ENCODE results near the gene GRK3.
"Not testable (repeated sequence)": the region's sequence is repeated elsewhere in the genome, so short reads cannot be mapped to it uniquely, and the experiment has no call there.

GRK3 gene

DNA sequence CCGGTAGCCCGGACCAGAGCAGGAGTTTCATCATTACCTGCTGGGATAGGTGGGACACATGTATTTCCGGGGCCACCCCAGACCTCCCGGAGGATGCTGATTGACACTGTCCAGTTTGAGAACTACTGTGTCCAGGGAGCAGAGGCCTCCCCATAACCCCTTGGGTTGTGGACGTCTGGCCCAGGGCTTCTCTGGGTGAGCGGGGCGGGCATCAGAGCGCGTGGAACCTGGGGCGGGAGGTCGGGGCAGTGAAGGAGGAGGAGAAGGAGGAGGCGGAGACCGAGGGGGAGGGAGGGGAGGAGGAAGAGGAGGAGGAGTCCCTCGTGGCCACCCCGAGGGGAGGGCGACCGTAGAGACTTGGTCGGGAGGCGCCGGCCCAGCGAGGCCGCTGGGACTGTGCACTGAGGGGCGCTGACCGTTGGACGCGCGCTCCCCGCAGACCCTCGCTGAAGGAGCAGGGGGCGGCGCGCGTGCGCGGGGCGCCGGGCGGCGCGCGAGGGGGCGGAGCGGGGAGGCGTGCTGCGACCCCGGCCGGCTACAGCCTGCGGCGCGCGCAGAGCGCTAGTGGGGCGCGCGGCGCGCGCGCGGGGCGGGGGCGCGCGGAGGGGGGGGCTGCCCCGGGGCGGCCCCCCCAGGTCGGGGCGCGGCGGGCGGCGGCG is at the start of gene GRK3:
GRK3 (plus strand) TSS at position 356 of the 659 bp plus-strand sequence. CDS start 366 bp downstream, outside the sequence.
- no peak for DNase-seq

GRCh38 chr22:25518000-25518663 is 46.3 kb upstream of the GRK3 start:
- no peak for DNase-seq

DNA sequence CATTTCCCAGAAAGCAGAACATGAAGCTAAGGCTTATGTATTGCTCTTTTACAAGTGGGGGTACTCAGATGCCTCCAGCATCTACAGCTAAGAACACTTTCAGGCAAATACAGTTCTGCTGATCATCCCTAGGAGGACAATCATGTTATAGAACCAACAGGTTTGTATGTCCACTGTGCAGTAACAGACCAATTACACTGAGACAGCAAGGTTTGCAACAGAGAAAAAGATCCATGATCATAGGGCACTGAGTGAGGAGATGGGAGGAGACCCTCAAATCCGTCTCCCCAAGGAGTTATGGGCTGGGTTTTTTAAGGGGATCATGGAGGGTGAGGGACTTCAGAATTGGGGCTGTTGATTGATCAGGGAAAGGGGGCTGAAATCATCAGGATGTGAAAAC is 39.1 kb upstream of the GRK3 start:
- no peak for DNase-seq

DNA sequence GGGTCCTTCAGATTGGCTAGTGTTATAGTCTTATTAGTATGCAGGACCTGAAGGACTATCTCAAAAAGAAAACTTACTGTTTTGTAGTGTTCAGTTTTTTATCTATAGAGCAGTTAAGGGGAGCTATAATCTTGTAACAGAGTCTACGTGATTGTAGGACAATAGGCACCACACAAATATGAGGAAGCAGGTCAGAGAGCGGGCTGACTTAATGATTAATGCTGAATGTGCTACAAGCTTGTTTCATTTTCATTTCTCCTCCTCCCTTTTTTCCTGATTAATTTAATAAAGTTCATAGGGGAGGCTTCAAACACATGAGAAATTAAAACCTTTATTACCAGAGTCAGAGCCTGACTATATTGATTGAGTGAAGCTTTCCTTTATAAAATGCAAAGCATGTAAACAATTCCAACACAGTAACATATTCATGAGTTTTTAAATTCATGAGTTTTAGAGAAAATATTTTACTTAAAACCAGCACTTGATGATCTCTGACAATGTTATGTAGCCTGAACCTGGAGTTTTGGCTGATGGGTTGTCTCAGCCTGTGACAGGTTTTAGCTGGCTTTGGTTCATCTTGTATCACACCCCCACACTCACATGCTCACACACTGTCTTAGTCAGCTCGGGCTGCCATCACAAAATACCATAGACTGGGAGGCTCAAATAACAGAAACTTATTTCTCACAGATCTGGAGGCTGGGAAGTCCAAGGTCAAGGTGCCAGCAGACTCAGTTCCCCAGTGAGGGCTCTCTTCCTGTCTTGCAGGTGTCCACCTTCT is 38.5 kb upstream of the GRK3 start:
- not testable (repeated sequence) for DNase-seq

- not testable (repeated sequence) for DNase-seq
Measured at GRCh38 chr22:25527016-25527415, 37.5 kb upstream of the GRK3 start.

GRCh38 chr22:25528068-25528467 is 36.4 kb upstream of the GRK3 start:
- not testable (repeated sequence) for DNase-seq

DNA sequence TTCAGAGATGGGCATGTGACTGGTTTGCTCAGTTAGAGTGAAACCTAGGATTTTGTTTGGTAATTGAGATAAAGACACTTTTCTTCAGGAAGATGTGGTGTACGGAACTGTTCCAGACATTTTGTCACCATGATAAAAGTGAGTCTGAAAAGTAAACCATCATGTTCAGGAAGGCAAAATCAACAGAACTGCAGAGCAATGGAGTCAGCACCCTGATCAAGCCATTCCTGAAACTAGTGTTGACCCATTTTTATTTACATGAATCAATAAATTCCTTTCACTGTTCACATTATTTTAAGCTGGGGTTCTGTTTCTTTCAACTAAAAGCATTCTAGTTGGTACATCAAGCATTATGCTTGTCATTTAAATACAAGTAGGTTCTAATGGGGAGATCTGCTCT is 35.4 kb upstream of the GRK3 start:
- not testable (repeated sequence) for DNase-seq

GRCh38 chr22:25529541-25530137 is 34.8 kb upstream of the GRK3 start:
- not testable (repeated sequence) for DNase-seq

DNA sequence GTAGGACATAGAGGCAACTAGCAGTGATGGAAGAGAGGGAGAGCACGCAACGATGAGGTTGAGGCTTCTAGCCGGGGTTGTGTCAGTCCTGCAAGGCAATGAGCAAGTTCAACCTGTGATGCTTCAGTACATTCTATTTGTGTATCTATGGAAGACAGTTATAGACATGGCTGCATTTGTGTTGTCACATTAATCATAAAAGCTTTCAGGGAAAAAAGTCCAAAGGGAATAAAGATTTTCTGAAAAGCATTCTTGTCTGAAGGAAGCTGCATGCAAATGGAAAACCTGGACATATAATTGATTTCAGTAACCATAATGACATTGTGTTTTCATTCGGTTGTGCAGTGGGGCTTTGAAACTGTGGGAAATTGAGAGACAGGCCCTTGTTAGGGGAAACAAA is 32.8 kb upstream of the GRK3 start:
- DNase-seq, result not testable (repeated sequence)

DNA sequence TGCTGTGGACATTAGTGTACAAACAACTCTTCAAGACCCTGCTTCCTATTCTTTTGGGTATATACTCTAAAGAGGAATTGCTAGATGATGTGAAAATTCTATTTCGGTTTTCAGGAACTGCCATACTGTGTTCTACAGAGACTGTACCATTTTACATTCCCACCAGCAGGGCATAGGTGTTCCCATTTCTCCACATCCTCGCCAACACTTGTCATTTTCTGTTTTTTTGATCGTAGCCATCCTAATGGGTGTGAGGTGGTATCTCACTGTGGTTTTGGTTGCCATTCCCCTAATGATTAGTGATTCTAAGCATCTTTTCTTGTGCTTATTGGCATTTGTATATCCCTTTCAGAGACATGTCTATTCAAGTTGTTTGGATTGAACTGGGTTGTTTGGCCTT is 29.8 kb upstream of the GRK3 start:
- DNase-seq, result no peak

- no peak for DNase-seq
Measured at GRCh38 chr22:25536589-25536988, 27.9 kb upstream of the GRK3 start.

DNA sequence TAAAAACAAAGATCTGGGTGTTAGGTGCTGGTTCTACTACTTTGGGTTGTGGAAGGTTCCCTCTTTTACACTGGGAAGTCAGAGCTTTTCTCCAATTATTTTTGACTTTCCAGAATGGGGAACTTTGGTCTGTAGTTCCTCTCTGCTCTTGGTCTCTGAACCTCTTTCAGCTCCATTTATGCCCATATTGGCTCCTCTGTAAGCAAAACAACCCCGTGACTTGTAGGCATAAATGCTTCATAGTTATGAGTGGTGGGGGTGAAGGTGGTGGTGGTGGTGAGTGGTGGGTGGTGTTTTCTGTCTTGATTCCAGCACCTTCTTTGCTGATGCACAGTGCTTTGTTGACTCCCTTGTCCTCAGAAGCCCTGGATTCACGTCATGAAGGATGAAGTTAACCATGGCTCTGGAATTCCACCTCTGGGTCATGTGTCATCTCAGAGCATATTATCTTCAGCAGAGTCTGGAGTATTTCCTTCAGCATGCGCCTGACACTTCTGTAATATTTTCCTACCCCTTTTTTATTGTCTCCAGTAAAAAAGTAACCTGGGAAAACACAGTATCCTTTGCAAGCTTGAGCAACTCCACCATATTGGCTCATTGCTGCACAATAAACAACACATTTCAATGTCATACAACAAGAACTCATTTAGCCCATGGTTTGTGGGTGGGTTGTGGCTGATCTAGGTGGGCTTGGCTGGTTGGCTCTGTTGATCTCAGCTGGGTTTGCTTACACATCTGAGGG is 24.1 kb upstream of the GRK3 start:
- DNase-seq, result no peak

- DNase-seq, result no peak
Measured at GRCh38 chr22:25540908-25541660, 23.4 kb upstream of the GRK3 start.

DNA sequence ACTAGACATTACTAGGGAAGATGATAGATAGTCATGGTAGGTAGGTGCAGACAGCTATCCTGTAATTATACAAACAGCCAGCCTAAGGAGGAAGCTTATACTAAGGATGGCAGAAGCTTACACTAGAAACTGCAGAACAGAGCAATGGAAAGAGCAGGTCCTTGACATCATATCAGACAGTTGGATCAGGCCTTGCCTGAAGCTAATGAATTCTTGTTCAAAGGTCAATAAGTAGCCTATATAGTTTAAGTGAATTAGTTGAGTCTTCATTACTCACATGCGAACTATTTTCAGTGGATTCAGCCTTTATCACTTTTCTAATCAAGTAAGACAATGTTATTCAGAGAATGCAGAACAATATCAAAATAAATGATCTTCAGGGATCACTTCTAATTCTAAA is 22.3 kb upstream of the GRK3 start:
- DNase-seq, result no peak

- DNase-seq, result no peak
Measured at GRCh38 chr22:25542720-25543402, 21.6 kb upstream of the GRK3 start.

DNA sequence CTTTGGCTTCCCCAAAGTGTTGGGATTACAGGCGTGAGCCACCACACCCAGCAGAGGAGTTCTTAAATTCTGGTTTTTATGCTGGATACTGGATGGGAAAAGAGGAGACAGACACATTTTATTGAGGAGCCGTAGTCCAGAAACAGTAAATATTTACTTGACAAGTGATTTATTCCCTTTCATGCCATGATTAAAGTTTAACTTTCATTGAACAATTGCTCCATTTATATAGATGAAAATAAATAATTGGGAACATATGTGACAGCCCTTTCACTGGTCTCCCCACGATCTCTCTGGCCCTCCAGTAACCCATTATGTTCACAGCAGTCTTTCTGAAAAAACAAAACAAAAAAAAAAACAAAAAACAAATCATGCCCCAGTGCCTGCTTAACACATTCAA is 19.3 kb upstream of the GRK3 start:
- DNase-seq, result no peak

GRCh38 chr22:25545672-25546071 is 18.8 kb upstream of the GRK3 start:
- DNase-seq, result no peak

GRCh38 chr22:25546242-25546641 is 18.2 kb upstream of the GRK3 start:
- no peak for DNase-seq

GRCh38 chr22:25546751-25547150 is 17.7 kb upstream of the GRK3 start:
- DNase-seq, result no peak

DNA sequence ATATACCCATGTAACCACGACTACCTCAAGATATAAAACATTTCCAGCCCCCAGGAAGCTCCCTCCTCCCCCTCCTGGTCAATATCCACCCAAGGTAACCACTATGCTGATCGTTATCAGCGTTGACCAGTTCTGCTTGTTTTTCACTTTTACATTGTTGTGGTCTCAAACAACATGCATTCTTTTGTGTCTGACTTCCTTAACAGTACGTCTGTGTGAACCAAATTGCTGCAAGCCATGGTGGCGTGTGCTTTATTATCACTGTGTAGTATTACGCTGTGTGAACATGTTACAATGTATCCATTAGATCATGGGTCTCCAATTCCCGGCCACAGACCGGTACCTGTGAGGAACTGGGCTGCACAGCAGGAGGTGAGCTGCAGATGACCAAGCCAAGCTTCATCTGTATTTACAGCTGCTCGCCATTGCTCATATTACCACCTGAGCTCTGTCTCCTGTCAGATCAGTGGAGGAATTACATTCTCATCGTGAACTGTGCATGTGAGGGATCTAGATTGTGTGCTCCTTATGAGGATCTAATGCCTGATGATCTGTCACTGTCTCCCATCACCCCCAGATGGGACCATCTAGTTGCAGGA is 15.5 kb upstream of the GRK3 start:
- DNase-seq, result no peak

DNA sequence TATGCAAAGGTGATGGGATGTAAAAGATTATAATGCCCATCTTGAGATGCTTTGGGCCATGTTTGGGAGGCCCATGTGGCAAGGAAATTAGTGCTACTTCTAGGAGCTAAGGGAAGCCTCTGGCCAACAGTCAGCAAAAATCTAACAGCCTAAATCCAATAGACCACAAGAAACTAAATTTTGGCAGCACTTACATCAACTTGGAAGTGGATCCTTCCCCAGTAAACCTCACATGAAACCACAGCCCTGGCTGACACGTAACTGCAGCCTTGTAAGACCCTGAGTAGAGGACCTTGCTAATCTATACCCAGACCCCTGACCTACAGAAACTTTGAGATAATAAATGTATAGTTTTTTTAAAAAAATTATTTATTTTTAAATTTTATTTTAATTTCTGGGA is 13.1 kb upstream of the GRK3 start:
- no peak for DNase-seq
